GM12891 (cell line): ENCODE measurements around the gene SPATA20.

Source experiments
- POLR2A ChIP-seq: IDR thresholded peaks from 2 replicates; pipeline ENCODE4 v1.6.1; 2011; ENCODE audit warnings: low read depth, low read length, control low read depth
- POLR2AphosphoS5 ChIP-seq: IDR thresholded peaks from 2 replicates; pipeline ENCODE4 v1.6.1; 2011; ENCODE audit warnings: low read depth, low read length, control low read depth
- POU2F2 ChIP-seq: IDR thresholded peaks from 2 replicates; pipeline ENCODE4 v1.6.1; 2011; ENCODE audit warnings: low read depth, mild to moderate bottlenecking, control low read depth, low read length, moderate library complexity
- TAF1 ChIP-seq: IDR thresholded peaks from 2 replicates; pipeline ENCODE4 v1.6.1; 2011; ENCODE audit warnings: low read depth, low read length, control low read depth

- no peak for TF ChIP-seq POLR2A
- TF ChIP-seq POLR2AphosphoS5 = no peak
- no peak for TF ChIP-seq TAF1
- TF ChIP-seq POU2F2 = no peak
Measured at GRCh38 chr17:50572541-50572940, 25.6 kb downstream of the SPATA20 start.
